ENCODE measurements around the gene IL1F10.
A peak's percentile ranks its signal among the peaks of the same experiment; 100 is the strongest.

The IL1F10 gene

GRCh38 chr2:113078350-113078839 lies 10.6 kb downstream of the IL1F10 start:
- H3K4me3 ChIP-seq (ENCODE audit: low read depth, low read length), result no peak overlapping the region
- TF ChIP-seq CTCF (IDR thresholded peaks at IDR 0.05; ENCODE audit: control insufficient read depth, extremely low read depth, insufficient read depth), result no peak
- peak; percentile 92 for DNase-seq (ENCODE audit: low read depth)

GRCh38 chr2:113079131-113079530 lies 11.4 kb downstream of the IL1F10 start:
- DNase-seq (ENCODE audit: low read depth), result peak; percentile 67
- H3K4me3 ChIP-seq (ENCODE audit: low read depth, low read length), result no peak overlapping the region
- TF ChIP-seq CTCF (IDR thresholded peaks at IDR 0.05; ENCODE audit: control insufficient read depth, extremely low read depth, insufficient read depth), result no peak

GRCh38 chr2:113080134-113080533 lies 12.4 kb downstream of the IL1F10 start:
- H3K4me3 ChIP-seq (ENCODE audit: low read depth, low read length), result no peak overlapping the region
- DNase-seq (ENCODE audit: low read depth), result no peak
- TF ChIP-seq CTCF (IDR thresholded peaks at IDR 0.05; ENCODE audit: control insufficient read depth, extremely low read depth, insufficient read depth), result peak; percentile 73

GRCh38 chr2:113081488-113082210 lies 13.9 kb downstream of the IL1F10 start:
- H3K4me3 ChIP-seq (ENCODE audit: low read depth, low read length), result no peak overlapping the region
- TF ChIP-seq CTCF (IDR thresholded peaks at IDR 0.05; ENCODE audit: control insufficient read depth, extremely low read depth, insufficient read depth), result no peak
- DNase-seq (ENCODE audit: low read depth), result no peak

- no peak overlapping the region for H3K4me3 ChIP-seq (ENCODE audit: low read depth, low read length)
- DNase-seq (ENCODE audit: low read depth), result no peak
- no peak for TF ChIP-seq CTCF (IDR thresholded peaks at IDR 0.05; ENCODE audit: control insufficient read depth, extremely low read depth, insufficient read depth)
These were observed 15.5 kb downstream of the IL1F10 start for GRCh38 chr2:113083296-113083695.

GRCh38 chr2:113084249-113085000 lies 16.7 kb downstream of the IL1F10 start:
- no peak overlapping the region for H3K4me3 ChIP-seq (ENCODE audit: low read depth, low read length)
- no peak for DNase-seq (ENCODE audit: low read depth)
- peak; percentile 56 for TF ChIP-seq CTCF (IDR thresholded peaks at IDR 0.05; ENCODE audit: control insufficient read depth, extremely low read depth, insufficient read depth)
